ENCODE data around the gene LNX2. TPM values are rescaled to one million over a fixed set of nuclear protein-coding genes. Genes with fewer than 3 reads are reported as not detected.

LNX2 gene
- total and polyA plus RNA-seq, 5 donors from 2014 or later, result 3.7 to 6.5 (median 4.8) TPM

DNA sequence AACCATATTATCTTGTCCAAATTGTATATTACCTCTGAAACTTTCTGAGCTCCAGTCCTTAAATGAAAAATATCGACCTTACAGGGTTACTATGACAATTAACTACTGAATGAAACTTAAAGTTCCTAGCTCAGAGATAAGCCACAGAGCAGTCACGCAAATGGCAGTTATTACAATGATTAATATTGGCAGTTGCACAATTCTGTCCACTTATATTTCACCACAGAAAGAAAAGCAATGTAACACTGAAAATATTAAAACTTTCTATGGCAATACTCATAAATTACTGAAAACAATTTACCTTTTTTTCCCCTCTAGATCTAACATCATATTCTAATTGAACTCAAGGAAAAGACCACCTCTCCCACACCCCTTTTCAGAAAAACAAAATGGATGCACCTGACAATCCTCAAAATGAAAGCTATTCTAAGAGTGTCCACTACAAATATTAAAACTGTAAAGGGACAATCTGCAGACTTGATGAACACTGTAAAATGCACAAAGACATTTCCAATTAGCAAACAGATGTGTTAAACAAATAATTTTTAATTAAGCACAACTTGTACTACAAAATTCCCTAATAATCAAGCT is 14.6 kb downstream of the LNX2 start:
- ATAC-seq (ENCODE audit: low read depth in 2 of 2) (no peak), DNase-seq (no peak)
- Mint-ChIP-seq H3K36me3 (peaks cover 8% of the 10 kb centered on the region), H3K9me3 (no peaks in the 10 kb centered on the region), H3K4me1 (peaks cover 7 to 49% (median 42%) of the 10 kb centered on the region in 4 donors), H3K27me3 (no peaks in the 10 kb centered on the region), H3K4me3 (no peak overlapping the region), H3K27ac (no peak overlapping the region)
- no peaks in the 10 kb centered on the region for H3K36me3 ChIP-seq (ENCODE audit: control insufficient read depth, insufficient read depth, low read length)
- no peaks in the 10 kb centered on the region for H3K4me1 ChIP-seq (ENCODE audit: control insufficient read depth, insufficient read depth, low read length, poor library complexity, severe bottlenecking)
- H3K9me3 ChIP-seq (ENCODE audit: control insufficient read depth in 2 of 2, low read length in 2 of 2), result no peaks in the 10 kb centered on the region
- no peak overlapping the region for H3K27ac ChIP-seq (ENCODE audit: insufficient read depth, low read length, poor library complexity, severe bottlenecking)
- no peak overlapping the region for H3K4me3 ChIP-seq (ENCODE audit: low read depth, low read length)
- no peaks in the 10 kb centered on the region for H3K27me3 ChIP-seq (ENCODE audit: control insufficient read depth, insufficient read depth, low read length)

DNA sequence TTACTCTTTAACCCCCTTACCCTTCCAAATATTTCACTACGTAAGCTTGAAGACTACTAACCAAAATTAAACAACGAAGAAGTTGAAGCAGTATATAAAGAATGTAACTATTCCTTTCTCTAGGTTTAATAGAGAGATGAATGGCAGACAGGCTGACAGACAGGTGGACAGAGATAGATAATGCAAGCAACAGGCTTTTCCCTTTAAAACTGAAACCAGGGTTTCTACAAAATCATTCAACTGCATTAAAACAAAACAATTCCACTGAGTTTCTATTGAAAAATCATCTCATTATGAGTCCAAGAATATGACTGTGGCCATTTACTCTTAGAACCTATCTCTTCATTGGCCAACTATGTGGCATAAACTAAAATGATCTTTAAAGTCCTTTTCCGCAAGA is 15.2 kb downstream of the LNX2 start:
- no peak overlapping the region for H3K27ac ChIP-seq (ENCODE audit: insufficient read depth, low read length, poor library complexity, severe bottlenecking)
- no peak overlapping the region for H3K4me3 ChIP-seq (ENCODE audit: low read depth, low read length)
- DNase-seq (no peak), ATAC-seq (ENCODE audit: low read depth in 2 of 2) (no peak)
- Mint-ChIP-seq H3K4me3 (no peak overlapping the region), H3K9me3 (no peaks in the 10 kb centered on the region), H3K27me3 (no peaks in the 10 kb centered on the region), H3K36me3 (peaks cover 8% of the 10 kb centered on the region), H3K27ac (no peak overlapping the region), H3K4me1 (peaks cover 7 to 46% (median 39%) of the 10 kb centered on the region in 4 donors)
- H3K27me3 ChIP-seq (ENCODE audit: control insufficient read depth, insufficient read depth, low read length), result no peaks in the 10 kb centered on the region
- no peaks in the 10 kb centered on the region for H3K9me3 ChIP-seq (ENCODE audit: control insufficient read depth in 2 of 2, low read length in 2 of 2)
- H3K4me1 ChIP-seq (ENCODE audit: control insufficient read depth, insufficient read depth, low read length, poor library complexity, severe bottlenecking), result no peaks in the 10 kb centered on the region
- H3K36me3 ChIP-seq (ENCODE audit: control insufficient read depth, insufficient read depth, low read length), result no peaks in the 10 kb centered on the region

DNA sequence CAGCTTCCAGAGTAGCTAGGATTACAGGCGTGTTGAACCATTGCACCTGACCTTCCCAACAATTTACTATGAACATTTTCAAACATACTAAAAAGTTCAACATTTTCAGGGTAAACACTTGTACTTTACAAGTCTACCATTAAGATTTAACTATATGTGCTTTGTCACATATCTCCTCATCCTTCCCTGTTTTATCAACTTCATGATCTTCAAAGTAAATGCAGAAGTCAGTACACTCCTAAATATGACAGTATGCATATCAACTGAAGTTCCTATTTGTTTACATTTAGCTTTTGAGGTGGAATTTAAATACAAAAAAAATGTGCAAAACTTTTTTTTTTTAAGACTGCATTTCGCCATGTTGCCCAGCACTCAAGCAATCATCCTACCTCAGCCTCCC is 18.5 kb downstream of the LNX2 start:
- H3K27me3 Mint-ChIP-seq, result no peaks in the 10 kb centered on the region
- Histone ChIP-seq H3K36me3 (ENCODE audit: control insufficient read depth, insufficient read depth, low read length) (no peaks in the 10 kb centered on the region), H3K27ac (ENCODE audit: insufficient read depth, low read length, poor library complexity, severe bottlenecking) (no peak overlapping the region), H3K4me1 (ENCODE audit: control insufficient read depth, insufficient read depth, low read length, poor library complexity, severe bottlenecking) (no peaks in the 10 kb centered on the region), H3K27me3 (ENCODE audit: control insufficient read depth, insufficient read depth, low read length) (no peaks in the 10 kb centered on the region), H3K4me3 (ENCODE audit: low read depth, low read length) (no peak overlapping the region), H3K9me3 (ENCODE audit: control insufficient read depth in 2 of 2, low read length in 2 of 2) (no peaks in the 10 kb centered on the region)
- H3K9me3 Mint-ChIP-seq, result no peaks in the 10 kb centered on the region
- H3K4me3 Mint-ChIP-seq, result no peak overlapping the region
- H3K36me3 Mint-ChIP-seq, result peaks cover 8% of the 10 kb centered on the region
- peaks cover 7 to 38% (median 33%) of the 10 kb centered on the region in 4 donors for H3K4me1 Mint-ChIP-seq
- no peak for ATAC-seq (ENCODE audit: low read depth in 2 of 2)
- no peak overlapping the region for H3K27ac Mint-ChIP-seq
- DNase-seq, result no peak

- no peak overlapping the region for H3K4me3 ChIP-seq (ENCODE audit: low read depth, low read length)
- no peak overlapping the region for H3K27ac ChIP-seq (ENCODE audit: insufficient read depth, low read length, poor library complexity, severe bottlenecking)
- no peak overlapping the region for H3K4me3 Mint-ChIP-seq
- H3K4me1 Mint-ChIP-seq, result peaks cover 7 to 32% (median 28%) of the 10 kb centered on the region in 4 donors
- H3K27me3 ChIP-seq (ENCODE audit: control insufficient read depth, insufficient read depth, low read length), result no peaks in the 10 kb centered on the region
- H3K36me3 ChIP-seq (ENCODE audit: control insufficient read depth, insufficient read depth, low read length), result no peaks in the 10 kb centered on the region
- no peaks in the 10 kb centered on the region for H3K4me1 ChIP-seq (ENCODE audit: control insufficient read depth, insufficient read depth, low read length, poor library complexity, severe bottlenecking)
- no peak for ATAC-seq (ENCODE audit: low read depth in 2 of 2)
- H3K36me3 Mint-ChIP-seq, result peaks cover 8% of the 10 kb centered on the region
- H3K27ac Mint-ChIP-seq, result no peak overlapping the region
- H3K9me3 Mint-ChIP-seq, result no peaks in the 10 kb centered on the region
- no peaks in the 10 kb centered on the region for H3K9me3 ChIP-seq (ENCODE audit: control insufficient read depth in 2 of 2, low read length in 2 of 2)
- H3K27me3 Mint-ChIP-seq, result no peaks in the 10 kb centered on the region
- DNase-seq, result no peak
Observed at GRCh38 chr13:27601208-27601607, 19.1 kb downstream of the LNX2 start.

GRCh38 chr13:27600711-27601110 is 19.6 kb downstream of the LNX2 start:
- no peaks in the 10 kb centered on the region for H3K9me3 Mint-ChIP-seq

GRCh38 chr13:27599845-27600553 is 20.3 kb downstream of the LNX2 start:
- Histone ChIP-seq H3K9me3 (ENCODE audit: control insufficient read depth in 2 of 2, low read length in 2 of 2) (no peaks in the 10 kb centered on the region), H3K27ac (ENCODE audit: insufficient read depth, low read length, poor library complexity, severe bottlenecking) (no peak overlapping the region), H3K4me1 (ENCODE audit: control insufficient read depth, insufficient read depth, low read length, poor library complexity, severe bottlenecking) (no peaks in the 10 kb centered on the region), H3K27me3 (ENCODE audit: control insufficient read depth, insufficient read depth, low read length) (no peaks in the 10 kb centered on the region), H3K36me3 (ENCODE audit: control insufficient read depth, insufficient read depth, low read length) (no peaks in the 10 kb centered on the region), H3K4me3 (ENCODE audit: low read depth, low read length) (no peak overlapping the region)
- no peak for DNase-seq
- Mint-ChIP-seq H3K4me1 (peaks cover 0 to 25% (median 18%) of the 10 kb centered on the region in 4 donors), H3K9me3 (no peaks in the 10 kb centered on the region), H3K36me3 (peaks cover 8% of the 10 kb centered on the region), H3K27me3 (no peaks in the 10 kb centered on the region), H3K27ac (peak overlapping the region in 1 of 3 donors; percentile 4), H3K4me3 (no peak overlapping the region)
- no peak for ATAC-seq (ENCODE audit: low read depth in 2 of 2)

More at GRCh38 chr13:27600711-27601110, 19.6 kb downstream of the LNX2 start:
- Mint-ChIP-seq H3K27me3 (no peaks in the 10 kb centered on the region), H3K36me3 (peaks cover 8% of the 10 kb centered on the region), H3K27ac (peak overlapping the region in 1 of 3 donors; percentile 4), H3K4me3 (no peak overlapping the region), H3K4me1 (peaks cover 3 to 30% (median 24%) of the 10 kb centered on the region in 4 donors)
- no peaks in the 10 kb centered on the region for H3K4me1 ChIP-seq (ENCODE audit: control insufficient read depth, insufficient read depth, low read length, poor library complexity, severe bottlenecking)
- no peak for ATAC-seq (ENCODE audit: low read depth in 2 of 2)
- no peak for DNase-seq
- H3K9me3 ChIP-seq (ENCODE audit: control insufficient read depth in 2 of 2, low read length in 2 of 2), result no peaks in the 10 kb centered on the region
- H3K27me3 ChIP-seq (ENCODE audit: control insufficient read depth, insufficient read depth, low read length), result no peaks in the 10 kb centered on the region
- no peaks in the 10 kb centered on the region for H3K36me3 ChIP-seq (ENCODE audit: control insufficient read depth, insufficient read depth, low read length)
- no peak overlapping the region for H3K4me3 ChIP-seq (ENCODE audit: low read depth, low read length)
- H3K27ac ChIP-seq (ENCODE audit: insufficient read depth, low read length, poor library complexity, severe bottlenecking), result no peak overlapping the region

- H3K9me3 ChIP-seq (ENCODE audit: control insufficient read depth in 2 of 2, low read length in 2 of 2), result no peaks in the 10 kb centered on the region
- no peaks in the 10 kb centered on the region for H3K36me3 ChIP-seq (ENCODE audit: control insufficient read depth, insufficient read depth, low read length)
- H3K27ac Mint-ChIP-seq, result no peak overlapping the region
- H3K27ac ChIP-seq (ENCODE audit: insufficient read depth, low read length, poor library complexity, severe bottlenecking), result no peak overlapping the region
- no peaks in the 10 kb centered on the region for H3K27me3 ChIP-seq (ENCODE audit: control insufficient read depth, insufficient read depth, low read length)
- H3K4me3 Mint-ChIP-seq, result no peak overlapping the region
- ATAC-seq (ENCODE audit: low read depth in 2 of 2), result no peak
- H3K4me1 ChIP-seq (ENCODE audit: control insufficient read depth, insufficient read depth, low read length, poor library complexity, severe bottlenecking), result no peaks in the 10 kb centered on the region
- no peak overlapping the region for H3K4me3 ChIP-seq (ENCODE audit: low read depth, low read length)
- H3K36me3 Mint-ChIP-seq, result peaks cover 6% of the 10 kb centered on the region
- H3K27me3 Mint-ChIP-seq, result no peaks in the 10 kb centered on the region
- H3K9me3 Mint-ChIP-seq, result no peaks in the 10 kb centered on the region
- H3K4me1 Mint-ChIP-seq, result peaks cover 0 to 20% (median 16%) of the 10 kb centered on the region in 4 donors
- no peak for DNase-seq
Observed at GRCh38 chr13:27599096-27599495, 21.2 kb downstream of the LNX2 start.

Data from CD4-positive, CD25-positive, alpha-beta regulatory T cell (primary cell).